ENCODE results near the gene ZNF823.
"Not testable (repeated sequence)": the region's sequence is repeated elsewhere in the genome, so short reads cannot be mapped to it uniquely, and the experiment has no call there.

ZNF823 gene

GRCh38 chr19:11676661-11677600, 61.8 kb downstream of the ZNF823 start:
- DNase-seq: not testable (repeated sequence)

GRCh38 chr19:11675569-11675968, 63.2 kb downstream of the ZNF823 start:
- no peak for DNase-seq

- DNase-seq: no peak
Observed at GRCh38 chr19:11674067-11674492, 64.7 kb downstream of the ZNF823 start.

- no peak for DNase-seq
Observed at GRCh38 chr19:11673608-11674041, 65.1 kb downstream of the ZNF823 start.
